Psoas muscle (tissue), 8 donors: ENCODE results near the gene CYP24A1. TPM values are rescaled to one million over a fixed set of nuclear protein-coding genes. Genes with fewer than 3 reads are reported as not detected.

Experiments used
- ATAC-seq, 4 donors: fragments of 200-7000 bp; cut with Tn5 transposase; one replicate each; pipeline ENCODE4 v1.9.1; 2020; ENCODE audit warnings: moderate library complexity in 3 of 4, mild to moderate bottlenecking in 2 of 4
- DNase-seq, 2 donors: peaks; one replicate each; pipeline ENCODE4 v3.0.0-alpha.2; 2020
- H3K27ac ChIP-seq: fragments of 200-600 bp; one replicate; pipeline ENCODE4 v1.8.0; 2022
- H3K27me3 ChIP-seq, 3 donors: fragments of 200-600 bp in 1 of 3; one replicate each; pipeline versions ENCODE4 v1.6.1 to v1.8.0; 2013 to 2022; ENCODE audit warnings: low read length in 2 of 3, mild to moderate bottlenecking in 2 of 3, moderate library complexity in 1 of 3; ENCODE audit not compliant: insufficient read depth in 3 of 3
- H3K36me3 ChIP-seq, 2 donors: fragments of 200-600 bp in 1 of 2; one replicate each; pipeline versions ENCODE4 v1.6.1 to v1.8.0; 2013 to 2022; ENCODE audit warnings: low read depth in 1 of 2, mild to moderate bottlenecking in 1 of 2, moderate library complexity in 1 of 2; ENCODE audit not compliant: insufficient read depth in 1 of 2
- H3K4me1 ChIP-seq: fragments of 200-600 bp; one replicate; pipeline ENCODE4 v1.8.0; 2022
- H3K4me3 ChIP-seq: fragments of 200-600 bp; one replicate; pipeline ENCODE4 v1.8.0; 2022; ENCODE audit warnings: mild to moderate bottlenecking
- H3K9me3 ChIP-seq: fragments of 200-600 bp; one replicate; pipeline ENCODE4 v1.8.0; 2022
- CTCF ChIP-seq: fragments of 200-600 bp; IDR thresholded peaks from one replicate; pipeline ENCODE4 v1.8.0; 2022; ENCODE audit warnings: antibody characterized with exemption
- WGBS, 3 donors: extraction: QIAGEN DNeasy Blood & Tissue Kit; methylation state at CpG; one replicate each; pipeline versions ENCODE4 v1.1.6 to v1.1.7; 2013; 5-methylcytosine and 5-hydroxymethylcytosine counted together
- intact Hi-C, 2 donors: fragments of 100-400 bp; cut with DNase I; formaldehyde crosslinking; loops; one replicate each; pipeline versions ENCODE4 v1.11.0 to v1.14.2; 2022
- polyA plus RNA-seq, 3 donors: library from polyadenylated mRNA; stranded (reverse); fragments of 200-250 nt; gene quantifications; one replicate each; pipeline ENCODE4 v1.2.3, GENCODE V29; 2013
- total RNA-seq, 4 donors: library from RNA; stranded (reverse); fragmentation: NEBNext Ultra II Directional in 2 of 4; extraction: Animal tissue kit (Norgen Biotek cat#: 25700) in 2 of 4; gene quantifications; one replicate each; pipeline versions ENCODE4 v1.2.1 to v1.2.4, GENCODE V29; 2021 to 2023
- donor health status: healthy with polysubstance abuse.
- donor health status: DM: no; HTN: no; CAD: no; lungs with moderate emphysema.
- donor health status: Bipolar disorder and iron deficiency.
- donor health status: healthy.
- donor health status: DM: yes; HTN: yes; CAD: no.
- donor health status: DM: no; HTN: no; CAD: no.
- donor health status: DM: no; HTN: no; CAD: no.
- donor health status: DM: yes; HTN: yes; CAD: no.

The CYP24A1 gene
- total and polyA plus RNA-seq, 7 donors = 0.03 TPM; not detected in 6

- intact Hi-C loops = no loop called here
- ATAC-seq = no peak
- WGBS, 3 donors = 81 to 91% (median 85%) methylated on average over 3 of the region's 3 CpGs
These were observed 18.0 kb downstream of the CYP24A1 start for GRCh38 chr20:54155736-54156317.

GRCh38 chr20:54154439-54154838, 19.3 kb downstream of the CYP24A1 start:
- H3K27me3 ChIP-seq = peaks cover 0 to 4% (median 0%) of the 10 kb centered on the region in 3 donors
- no peak for ATAC-seq
- WGBS, 3 donors = 61 to 90% (median 88%) methylated on average over 2 of the region's 2 CpGs
- H3K4me1 ChIP-seq = no peaks in the 10 kb centered on the region
- DNase-seq = no peak
- H3K9me3 ChIP-seq = no peaks in the 10 kb centered on the region
- intact Hi-C loops = no loop called here
- H3K36me3 ChIP-seq = no peaks in the 10 kb centered on the region
- TF ChIP-seq CTCF = no peak
- no peak overlapping the region for H3K4me3 ChIP-seq
- no peak overlapping the region for H3K27ac ChIP-seq

More at GRCh38 chr20:54155736-54156317, 18.0 kb downstream of the CYP24A1 start:
- Histone ChIP-seq H3K27ac (no peak overlapping the region), H3K4me1 (no peaks in the 10 kb centered on the region), H3K4me3 (no peak overlapping the region), H3K9me3 (no peaks in the 10 kb centered on the region), H3K36me3 (no peaks in the 10 kb centered on the region), H3K27me3 (peaks cover 0 to 4% (median 0%) of the 10 kb centered on the region in 3 donors)
- DNase-seq = no peak
- no peak for TF ChIP-seq CTCF

GRCh38 chr20:54153847-54154246, 19.9 kb downstream of the CYP24A1 start:
- no peak for TF ChIP-seq CTCF
- ATAC-seq = no peak
- peaks cover 0 to 4% (median 0%) of the 10 kb centered on the region in 3 donors for H3K27me3 ChIP-seq
- intact Hi-C loops = no loop called here
- no peak overlapping the region for H3K4me3 ChIP-seq
- no peaks in the 10 kb centered on the region for H3K9me3 ChIP-seq
- H3K36me3 ChIP-seq = no peaks in the 10 kb centered on the region
- no peaks in the 10 kb centered on the region for H3K4me1 ChIP-seq
- WGBS, 3 donors = 61 to 72% (median 69%) methylated on average over 1 of the region's 1 CpG
- no peak for DNase-seq
- no peak overlapping the region for H3K27ac ChIP-seq

- DNase-seq (no peak), ATAC-seq (no peak)
- no peaks in the 10 kb centered on the region for H3K4me1 ChIP-seq
- H3K9me3 ChIP-seq = no peaks in the 10 kb centered on the region
- H3K36me3 ChIP-seq = no peaks in the 10 kb centered on the region
- WGBS, 3 donors = 80 to 84% (median 80%) methylated on average over 2 of the region's 2 CpGs
- TF ChIP-seq CTCF = no peak
- H3K27ac ChIP-seq = no peak overlapping the region
- H3K4me3 ChIP-seq = no peak overlapping the region
- no peaks in the 10 kb centered on the region for H3K27me3 ChIP-seq
- intact Hi-C loops = no loop called here
These were observed 20.8 kb downstream of the CYP24A1 start for GRCh38 chr20:54153041-54153327.
